PC-3 (cell line): Measurements from ENCODE around the gene PARP1. TPM values are rescaled to one million over a fixed set of nuclear protein-coding genes. Genes with fewer than 3 reads are reported as not detected.

Experiments used
- ATAC-seq: fragments of 200-7000 bp; cut with Tn5 transposase; 2 replicates; pipeline ENCODE4 v1.9.1; 2020; ENCODE audit warnings: mild to moderate bottlenecking, moderate library complexity
- BruUV-seq: library from RNA; stranded (reverse); fragments of 400-500 nt; replicated peaks from 2 replicates; lab custom pipeline; 2021; lab: Mats Ljungman, UMichigan
- CTCF ChIA-PET: fragments of 300-600 bp; sonication (Branson Sonifier 250); formaldehyde crosslinking; loops from one replicate; lab custom pipeline; 2022; ENCODE audit warnings: antibody characterized with exemption; lab: Charles Lee
- POLR2A ChIA-PET: fragments of 300-600 bp; sonication (Branson Sonifier 250); formaldehyde crosslinking; loops from one replicate; lab custom pipeline; 2022; ENCODE audit warnings: antibody characterized with exemption; ENCODE audit not compliant: unreplicated experiment; lab: Charles Lee
- DNase-seq: peaks from one replicate; pipeline ENCODE4 v3.0.0-alpha.2; 2015
- H2AFZ ChIP-seq: fragments of 300-600 bp; sonication (generic); 2 replicates; pipeline ENCODE4 v1.6.0; 2016; ENCODE audit warnings: antibody characterized with exemption, low read length
- H3F3A ChIP-seq: fragments of 300-600 bp; sonication (generic); one replicate; pipeline ENCODE4 v1.6.0; 2017; ENCODE audit warnings: antibody characterized with exemption, low read length, control low read depth, mild to moderate bottlenecking; ENCODE audit not compliant: unreplicated experiment
- H3K27ac ChIP-seq: fragments of 300-600 bp; sonication (generic); 2 replicates; pipeline ENCODE4 v1.5.1; 2016; ENCODE audit warnings: mild to moderate bottlenecking, low read length
- H3K27me3 ChIP-seq: fragments of 300-600 bp; sonication (generic); 2 replicates; pipeline ENCODE4 v1.6.1; 2016; ENCODE audit warnings: low read length, mixed read lengths
- H3K36me3 ChIP-seq: fragments of 300-600 bp; sonication (generic); 2 replicates; pipeline ENCODE4 v1.6.1; 2016; ENCODE audit warnings: low read depth, mixed run types, low read length, mixed read lengths
- H3K4me1 ChIP-seq: fragments of 300-600 bp; sonication (generic); 2 replicates; pipeline ENCODE4 v1.5.1; 2016; ENCODE audit warnings: low read length; ENCODE audit not compliant: insufficient read depth
- H3K4me2 ChIP-seq: fragments of 300-600 bp; sonication (generic); 2 replicates; pipeline ENCODE4 v1.6.0; 2016; ENCODE audit warnings: low read length
- H3K4me3 ChIP-seq: fragments of 300-600 bp; sonication (generic); 2 replicates; pipeline ENCODE4 v1.5.1; 2016; ENCODE audit warnings: mild to moderate bottlenecking, low read length, mixed read lengths
- H3K79me2 ChIP-seq: fragments of 300-600 bp; sonication (generic); 2 replicates; pipeline ENCODE4 v1.6.1; 2017; ENCODE audit warnings: low read length, mixed read lengths
- H3K9ac ChIP-seq: fragments of 300-600 bp; sonication (generic); 2 replicates; pipeline ENCODE4 v1.6.0; 2016; ENCODE audit warnings: mild to moderate bottlenecking, low read length
- H3K9me2 ChIP-seq: fragments of 300-600 bp; sonication (generic); replicated peaks from 2 replicates; pipeline ENCODE4 v1.6.1; 2016; ENCODE audit warnings: mixed run types, low read length, mixed read lengths
- H3K9me3 ChIP-seq: fragments of 300-600 bp; sonication (generic); 2 replicates; pipeline ENCODE4 v1.6.1; 2016; ENCODE audit warnings: low read length, mixed read lengths
- H4K20me1 ChIP-seq: fragments of 300-600 bp; sonication (generic); 2 replicates; pipeline ENCODE4 v1.6.1; 2016; ENCODE audit warnings: low read length, mixed read lengths
- EZH2 ChIP-seq: fragments of 300-600 bp; sonication (generic); IDR thresholded peaks from one replicate; pipeline ENCODE4 v1.6.1; 2017; ENCODE audit warnings: antibody characterized with exemption, mild to moderate bottlenecking, low read length; ENCODE audit not compliant: unreplicated experiment
- EZH2phosphoT487 ChIP-seq: fragments of 300-600 bp; sonication (generic); IDR thresholded peaks from 2 replicates; pipeline ENCODE4 v1.6.1; 2018; ENCODE audit warnings: mild to moderate bottlenecking, antibody characterized with exemption, low read length, borderline replicate concordance
- intact Hi-C: fragments of 100-400 bp; cut with micrococcal nuclease; formaldehyde crosslinking; loops from 2 replicates; pipeline ENCODE4 v1.9.0; 2023
- total RNA-seq: library from RNA; depleted of rRNA; stranded (reverse); fragments of >200 nt; gene quantifications from 2 replicates; pipeline ENCODE4 v1.2.3, GENCODE V29; 2014
- TF ChIP-seq, protein P1 (sequence below): fragments of 300-600 bp; sonication (generic); conservative IDR thresholded peaks from 2 replicates; pipeline ENCODE4 v1.5.1; 2017; ENCODE audit warnings: antibody characterized with exemption, low read depth, mild to moderate bottlenecking, low read length

The PARP1 gene
- total RNA-seq, 1 experiment from 2014 or later, result 538 TPM

GRCh38 chr1:226455843-226456242 is 48.0 kb upstream of the PARP1 start:
- H4K20me1 ChIP-seq, result no peaks in the 10 kb centered on the region
- intact Hi-C loops, result no loop called here
- H3K36me3 ChIP-seq, result no peaks in the 10 kb centered on the region
- ATAC-seq, result no peak
- no peaks in the 10 kb centered on the region for H3K27me3 ChIP-seq
- no peaks in the 10 kb centered on the region for H3K4me1 ChIP-seq
- H3K9ac ChIP-seq, result no peak overlapping the region
- ChIA-PET POLR2A (no interaction called here), CTCF (no interaction called here)
- DNase-seq, result no peak
- H3F3A ChIP-seq, result no peaks in the 10 kb centered on the region
- H3K4me2 ChIP-seq, result no peak overlapping the region
- no peak overlapping the region for H2AFZ ChIP-seq
- TF ChIP-seq EZH2phosphoT487 (no peak), EZH2 (no peak)
- TF ChIP-seq, protein P1, sequence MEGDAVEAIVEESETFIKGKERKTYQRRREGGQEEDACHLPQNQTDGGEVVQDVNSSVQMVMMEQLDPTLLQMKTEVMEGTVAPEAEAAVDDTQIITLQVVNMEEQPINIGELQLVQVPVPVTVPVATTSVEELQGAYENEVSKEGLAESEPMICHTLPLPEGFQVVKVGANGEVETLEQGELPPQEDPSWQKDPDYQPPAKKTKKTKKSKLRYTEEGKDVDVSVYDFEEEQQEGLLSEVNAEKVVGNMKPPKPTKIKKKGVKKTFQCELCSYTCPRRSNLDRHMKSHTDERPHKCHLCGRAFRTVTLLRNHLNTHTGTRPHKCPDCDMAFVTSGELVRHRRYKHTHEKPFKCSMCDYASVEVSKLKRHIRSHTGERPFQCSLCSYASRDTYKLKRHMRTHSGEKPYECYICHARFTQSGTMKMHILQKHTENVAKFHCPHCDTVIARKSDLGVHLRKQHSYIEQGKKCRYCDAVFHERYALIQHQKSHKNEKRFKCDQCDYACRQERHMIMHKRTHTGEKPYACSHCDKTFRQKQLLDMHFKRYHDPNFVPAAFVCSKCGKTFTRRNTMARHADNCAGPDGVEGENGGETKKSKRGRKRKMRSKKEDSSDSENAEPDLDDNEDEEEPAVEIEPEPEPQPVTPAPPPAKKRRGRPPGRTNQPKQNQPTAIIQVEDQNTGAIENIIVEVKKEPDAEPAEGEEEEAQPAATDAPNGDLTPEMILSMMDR, result no peak
- H3K9me3 ChIP-seq, result no peaks in the 10 kb centered on the region
- H3K4me3 ChIP-seq, result no peak overlapping the region
- no peaks in the 10 kb centered on the region for H3K79me2 ChIP-seq
- no peaks in the 10 kb centered on the region for H3K9me2 ChIP-seq
- H3K27ac ChIP-seq, result no peak overlapping the region
- BruUV-seq, result no TSS peak

DNA sequence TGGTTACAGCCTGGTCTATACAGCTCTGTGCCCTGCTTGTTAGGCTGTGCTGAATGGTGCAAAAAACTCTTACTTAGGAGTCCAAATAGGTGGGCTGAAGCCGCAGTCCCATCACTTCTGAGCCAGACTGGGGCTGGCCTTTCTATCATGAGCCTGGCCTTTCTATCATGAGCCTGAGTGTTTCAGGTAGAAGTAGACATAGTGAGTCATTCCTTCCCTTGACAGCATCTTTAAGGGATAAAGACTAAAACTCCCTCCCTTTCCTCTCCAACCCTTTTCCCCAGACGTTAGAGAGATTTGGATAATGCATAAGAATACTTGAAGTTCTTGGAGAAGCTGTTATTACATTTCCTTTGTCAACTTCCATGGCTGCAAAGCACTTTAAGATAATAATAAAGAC is 46.5 kb upstream of the PARP1 start:
- no TSS peak for BruUV-seq
- Histone ChIP-seq H3K36me3 (no peaks in the 10 kb centered on the region), H4K20me1 (no peaks in the 10 kb centered on the region), H3K4me2 (no peak overlapping the region), H3K27me3 (no peaks in the 10 kb centered on the region), H3K9me3 (no peaks in the 10 kb centered on the region), H3F3A (no peaks in the 10 kb centered on the region), H3K79me2 (no peaks in the 10 kb centered on the region), H3K27ac (no peak overlapping the region), H3K9ac (no peak overlapping the region), H2AFZ (no peak overlapping the region), H3K4me3 (no peak overlapping the region), H3K9me2 (no peaks in the 10 kb centered on the region), H3K4me1 (no peaks in the 10 kb centered on the region)
- intact Hi-C loops, result no loop called here
- ChIA-PET POLR2A (no interaction called here), CTCF (no interaction called here)
- ATAC-seq (peak; percentile 79), DNase-seq (peak; percentile 48)
- TF ChIP-seq EZH2phosphoT487 (no peak), EZH2 (no peak)

- Histone ChIP-seq H3K27ac (no peak overlapping the region), H3K4me1 (no peaks in the 10 kb centered on the region), H3F3A (no peaks in the 10 kb centered on the region), H3K9me3 (no peaks in the 10 kb centered on the region), H4K20me1 (no peaks in the 10 kb centered on the region), H3K27me3 (no peaks in the 10 kb centered on the region), H3K4me3 (no peak overlapping the region), H3K36me3 (no peaks in the 10 kb centered on the region), H3K79me2 (no peaks in the 10 kb centered on the region), H2AFZ (no peak overlapping the region), H3K9me2 (no peaks in the 10 kb centered on the region), H3K9ac (no peak overlapping the region), H3K4me2 (no peak overlapping the region)
- ChIA-PET POLR2A (no interaction called here), CTCF (no interaction called here)
- BruUV-seq, result no TSS peak
- intact Hi-C loops, result no loop called here
- TF ChIP-seq, protein P1, result no peak
- no peak for TF ChIP-seq EZH2phosphoT487
- no peak for TF ChIP-seq EZH2
- DNase-seq, result no peak
- no peak for ATAC-seq
These were observed 45.3 kb upstream of the PARP1 start for GRCh38 chr1:226453015-226453704.
